CD14-positive monocyte (primary cell): ENCODE data around the gene GMDS. TPM values are rescaled to one million over a fixed set of nuclear protein-coding genes. Genes with fewer than 3 reads are reported as not detected.

Experiments
- DNase-seq, 3 donors: peaks; one replicate each; pipeline ENCODE4 v3.0.0-alpha.2; 2011 to 2022
- H2AFZ ChIP-seq: 2 replicates; pipeline ENCODE4 v1.6.0; 2012; ENCODE audit warnings: mild to moderate bottlenecking, low read depth, low read length, inconsistent platforms; ENCODE audit not compliant: insufficient read depth, poor library complexity, severe bottlenecking
- H3K27ac ChIP-seq, 2 donors: 1 replicate in 1 of 2; 2 replicates in 1 of 2; pipeline ENCODE4 v1.5.1; 2012 to 2013; ENCODE audit warnings: low read length in 2 of 2, control low read depth in 1 of 2, inconsistent platforms in 1 of 2, low read depth in 1 of 2, mild to moderate bottlenecking in 1 of 2
- H3K27me3 ChIP-seq, 2 donors: one replicate each; pipeline versions ENCODE4 v1.6.0 to v1.6.1; 2011 to 2013; ENCODE audit warnings: low read length in 2 of 2; ENCODE audit not compliant: control insufficient read depth in 2 of 2, insufficient read depth in 2 of 2
- H3K36me3 ChIP-seq, 2 donors: replicated peaks in 1 of 2; 1 replicate in 1 of 2; 2 replicates in 1 of 2; pipeline versions ENCODE4 v1.5.1 to v1.6.1; 2012 to 2013; ENCODE audit warnings: low read length in 2 of 2, control low read depth in 1 of 2, inconsistent platforms in 1 of 2, mild to moderate bottlenecking in 1 of 2; ENCODE audit not compliant: insufficient read depth in 2 of 2, control insufficient read depth in 1 of 2
- H3K4me1 ChIP-seq, 2 donors: 1 replicate in 1 of 2; 2 replicates in 1 of 2; pipeline versions ENCODE4 v1.5.1 to v1.6.1; 2012 to 2013; ENCODE audit warnings: low read length in 2 of 2, control low read depth in 1 of 2, inconsistent platforms in 1 of 2, mild to moderate bottlenecking in 1 of 2, moderate library complexity in 1 of 2; ENCODE audit not compliant: insufficient read depth in 2 of 2, control insufficient read depth in 1 of 2
- H3K4me2 ChIP-seq: replicated peaks from 2 replicates; pipeline ENCODE3; 2012; ENCODE audit warnings: low read length, moderate library complexity, mild to moderate bottlenecking; ENCODE audit not compliant: poor library complexity, severe bottlenecking; ENCODE audit errors: extremely low read depth
- H3K4me3 ChIP-seq, 3 experiments: fragments of 200-600 bp in 1 of 3; sonication (generic) in 1 of 3; replicated peaks in 1 of 3; 1 replicate in 2 of 3; 2 replicates in 1 of 3; pipeline ENCODE4 v1.5.1; 2011 to 2013; ENCODE audit warnings: low read length in 3 of 3, mild to moderate bottlenecking in 3 of 3, control low read depth in 2 of 3, low read depth in 2 of 3, inconsistent platforms in 1 of 3, moderate library complexity in 1 of 3
- H3K79me2 ChIP-seq: 2 replicates; pipeline ENCODE4 v1.6.0; 2012; ENCODE audit warnings: mild to moderate bottlenecking, control low read depth, inconsistent platforms, low read length, moderate library complexity; ENCODE audit not compliant: insufficient read depth
- H3K9ac ChIP-seq: 2 replicates; pipeline ENCODE4 v1.6.0; 2017; ENCODE audit warnings: low read length, mild to moderate bottlenecking; ENCODE audit not compliant: insufficient read depth, poor library complexity, severe bottlenecking
- H3K9me3 ChIP-seq, 2 donors: replicated peaks in 1 of 2; 1 replicate in 1 of 2; 2 replicates in 1 of 2; pipeline versions ENCODE4 v1.5.1 to v1.6.1; 2012 to 2013; ENCODE audit warnings: low read length in 2 of 2, control low read depth in 1 of 2; ENCODE audit not compliant: control insufficient read depth in 1 of 2, insufficient read depth in 1 of 2
- H4K20me1 ChIP-seq: 2 replicates; pipeline ENCODE4 v1.6.0; 2012; ENCODE audit warnings: mild to moderate bottlenecking, low read length, control low read depth, moderate library complexity; ENCODE audit not compliant: insufficient read depth
- H3K27ac Mint-ChIP-seq, 7 donors: one replicate each; pipeline ENCODE4 v1.8.0; 2020; ENCODE audit warnings: mild to moderate bottlenecking in 7 of 7, mixed read lengths in 7 of 7, moderate library complexity in 6 of 7, inconsistent platforms in 2 of 7
- H3K27me3 Mint-ChIP-seq, 3 donors: one replicate each; pipeline ENCODE4 v1.8.0; 2021 to 2022; ENCODE audit warnings: low read depth in 3 of 3, mild to moderate bottlenecking in 3 of 3, mixed read lengths in 3 of 3, moderate library complexity in 3 of 3, inconsistent platforms in 1 of 3
- H3K36me3 Mint-ChIP-seq, 2 donors: one replicate each; pipeline ENCODE4 v1.8.0; 2020; ENCODE audit warnings: mixed read lengths in 2 of 2, inconsistent platforms in 1 of 2, mild to moderate bottlenecking in 1 of 2
- H3K4me1 Mint-ChIP-seq: one replicate; pipeline ENCODE4 v1.8.0; 2020; ENCODE audit warnings: mild to moderate bottlenecking, mixed read lengths
- H3K4me3 Mint-ChIP-seq, 2 donors: one replicate each; pipeline ENCODE4 v1.8.0; 2020; ENCODE audit warnings: mild to moderate bottlenecking in 2 of 2, mixed read lengths in 2 of 2, moderate library complexity in 1 of 2
- H3K9me3 Mint-ChIP-seq, 7 donors: one replicate each; pipeline ENCODE4 v1.8.0; 2020 to 2022; ENCODE audit warnings: mixed read lengths in 7 of 7, mild to moderate bottlenecking in 6 of 7, moderate library complexity in 6 of 7, inconsistent platforms in 2 of 7
- CTCF ChIP-seq: fragments of 200-600 bp; IDR thresholded peaks from one replicate; pipeline ENCODE4 v1.8.0; 2022; ENCODE audit warnings: antibody characterized with exemption, mild to moderate bottlenecking
- WGBS: methylation state at CpG from one replicate; pipeline ENCODE4 v1.1.5; 2013; ENCODE audit warnings: missing lambda C conversion rate; ENCODE audit not compliant: insufficient coverage; 5-methylcytosine and 5-hydroxymethylcytosine counted together
- intact Hi-C, 2 donors: fragments of 100-400 bp; cut with micrococcal nuclease; formaldehyde crosslinking; loops; one replicate each; pipeline versions ENCODE4 v1.15.0 to v1.15.1; 2023
- polyA plus RNA-seq, 3 donors: library from polyadenylated mRNA; depleted of rRNA in 1 of 3; unstranded in 2 of 3; stranded (reverse) in 1 of 3; fragments of 300-500 nt in 2 of 3; fragments of >200 nt in 1 of 3; fragmentation: Illumina TruSeq in 2 of 3; gene quantifications; 1 replicate in 2 of 3; 2 replicates in 1 of 3; pipeline ENCODE4 v1.2.3, GENCODE V29; 2012 to 2021

The GMDS gene
- polyA plus RNA-seq, 3 donors: 10.5 to 19.9 (median 17.6) TPM

- H3K4me1 ChIP-seq: peaks cover 0 to 2% of the 10 kb centered on the region in 2 donors
- WGBS: 94% methylated on average over 3 of the region's 9 CpGs
- peaks cover 0 to 2% (median 0%) of the 10 kb centered on the region in 7 donors for H3K9me3 Mint-ChIP-seq
- intact Hi-C loops: no loop called here
- H3K4me3 ChIP-seq: no peak overlapping the region
- H3K36me3 Mint-ChIP-seq: peaks cover 0 to 4% of the 10 kb centered on the region in 2 donors
- peaks cover 10% of the 10 kb centered on the region for H3K4me1 Mint-ChIP-seq
- no peaks in the 10 kb centered on the region for H3K79me2 ChIP-seq
- H3K9ac ChIP-seq: no peak overlapping the region
- H4K20me1 ChIP-seq: no peaks in the 10 kb centered on the region
- no peak for DNase-seq
- H2AFZ ChIP-seq: no peak overlapping the region
- H3K4me2 ChIP-seq: no peak overlapping the region
- H3K27me3 ChIP-seq: no peaks in the 10 kb centered on the region
- no peak overlapping the region for H3K27ac Mint-ChIP-seq
- H3K36me3 ChIP-seq: no peaks in the 10 kb centered on the region
- no peak overlapping the region for H3K4me3 Mint-ChIP-seq
- H3K9me3 ChIP-seq: no peaks in the 10 kb centered on the region
- no peak overlapping the region for H3K27ac ChIP-seq
- no peaks in the 10 kb centered on the region for H3K27me3 Mint-ChIP-seq
- TF ChIP-seq CTCF: no peak
Measured at GRCh38 chr6:1764397-1764987, 480.9 kb downstream of the GMDS start.

GRCh38 chr6:1763404-1763803 lies 482.0 kb downstream of the GMDS start:
- Histone ChIP-seq H3K4me2 (no peak overlapping the region), H4K20me1 (no peaks in the 10 kb centered on the region), H3K79me2 (no peaks in the 10 kb centered on the region), H3K9ac (no peak overlapping the region), H3K4me3 (no peak overlapping the region), H3K27me3 (no peaks in the 10 kb centered on the region), H3K4me1 (peaks cover 0 to 2% of the 10 kb centered on the region in 2 donors), H2AFZ (no peak overlapping the region), H3K9me3 (no peaks in the 10 kb centered on the region), H3K36me3 (no peaks in the 10 kb centered on the region), H3K27ac (no peak overlapping the region)
- H3K9me3 Mint-ChIP-seq: peaks cover 0 to 2% (median 0%) of the 10 kb centered on the region in 7 donors
- intact Hi-C loops: no loop called here
- DNase-seq: peak in 2 of 3 donors; percentile 4 to 11
- peaks cover 0 to 4% of the 10 kb centered on the region in 2 donors for H3K36me3 Mint-ChIP-seq
- WGBS: 88% methylated on average over 3 of the region's 6 CpGs
- peaks cover 10% of the 10 kb centered on the region for H3K4me1 Mint-ChIP-seq
- no peaks in the 10 kb centered on the region for H3K27me3 Mint-ChIP-seq
- H3K27ac Mint-ChIP-seq: no peak overlapping the region
- no peak for TF ChIP-seq CTCF
- no peak overlapping the region for H3K4me3 Mint-ChIP-seq
